NCI-H1694 (cell line): ENCODE results near the gene NMS.
A peak's percentile ranks its signal among the peaks of the same experiment; 100 is the strongest.
"Not testable (repeated sequence)": the region's sequence is repeated elsewhere in the genome, so short reads cannot be mapped to it uniquely, and the experiment has no call there.

Source experiments
- DNase-seq: peaks from one replicate; lab custom pipeline; 2025; lab: John Stamatoyannopoulos, UW

The NMS gene, protein sequence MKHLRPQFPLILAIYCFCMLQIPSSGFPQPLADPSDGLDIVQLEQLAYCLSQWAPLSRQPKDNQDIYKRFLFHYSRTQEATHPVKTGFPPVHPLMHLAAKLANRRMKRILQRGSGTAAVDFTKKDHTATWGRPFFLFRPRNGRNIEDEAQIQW

DNA sequence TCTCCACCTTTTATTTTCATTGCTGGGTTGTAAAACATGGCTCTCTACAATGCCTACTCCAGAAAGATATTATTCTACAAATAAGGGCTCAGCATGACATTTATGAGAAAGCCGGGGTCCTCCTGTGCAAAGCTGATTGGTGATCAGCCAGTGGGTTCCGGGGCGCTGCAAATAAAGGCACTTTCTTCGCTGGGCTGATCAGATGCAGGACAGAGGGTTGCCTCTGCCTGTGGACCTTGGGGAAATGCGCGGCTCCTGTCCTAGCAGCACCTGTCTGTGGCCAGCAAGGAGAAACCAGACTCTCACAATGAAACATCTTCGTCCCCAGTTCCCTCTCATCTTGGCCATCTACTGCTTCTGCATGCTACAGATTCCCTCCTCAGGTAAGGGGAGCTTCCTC lies at the start of gene NMS:
Gene NMS (plus strand): TSS at position 301 of the 400 bp plus-strand sequence. CDS start 7 bp downstream, at position 308.
- no peak for DNase-seq

DNA sequence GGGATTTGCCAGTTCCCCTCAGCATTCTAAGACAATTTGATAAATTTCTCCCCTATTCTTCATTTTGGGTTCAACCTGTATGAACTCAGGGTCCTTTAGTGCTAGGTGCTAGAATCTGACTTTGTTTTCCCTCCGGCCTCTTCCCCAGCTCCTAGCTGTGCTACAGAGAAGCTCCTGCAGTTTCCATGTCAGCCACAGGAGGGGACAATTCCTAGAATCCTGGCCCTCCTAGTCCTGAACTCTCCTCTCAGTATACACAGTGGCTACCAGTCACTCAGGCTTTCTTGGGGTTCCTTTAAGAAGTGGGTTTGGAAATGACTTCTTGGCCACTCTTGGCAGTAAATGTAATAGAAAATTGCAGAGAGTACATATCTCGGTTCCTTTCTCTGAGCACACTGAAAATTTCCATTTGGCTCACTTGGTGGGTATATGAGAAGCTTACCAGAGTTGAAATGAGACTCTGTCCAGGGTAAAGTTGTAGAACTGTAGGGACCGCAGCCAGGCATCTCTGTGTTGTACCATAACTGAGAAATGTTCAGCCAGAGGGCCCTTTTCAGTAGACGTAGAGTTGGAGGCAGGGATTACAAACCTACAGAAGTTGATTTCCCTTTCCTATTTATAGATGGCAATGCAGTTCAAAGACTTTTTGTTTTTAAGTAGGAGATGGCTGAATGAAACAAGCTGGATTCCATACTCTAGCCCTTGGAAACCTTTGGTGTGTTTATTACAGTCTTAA lies 47.8 kb upstream of the NMS start:
- peak; percentile 11 for DNase-seq

DNA sequence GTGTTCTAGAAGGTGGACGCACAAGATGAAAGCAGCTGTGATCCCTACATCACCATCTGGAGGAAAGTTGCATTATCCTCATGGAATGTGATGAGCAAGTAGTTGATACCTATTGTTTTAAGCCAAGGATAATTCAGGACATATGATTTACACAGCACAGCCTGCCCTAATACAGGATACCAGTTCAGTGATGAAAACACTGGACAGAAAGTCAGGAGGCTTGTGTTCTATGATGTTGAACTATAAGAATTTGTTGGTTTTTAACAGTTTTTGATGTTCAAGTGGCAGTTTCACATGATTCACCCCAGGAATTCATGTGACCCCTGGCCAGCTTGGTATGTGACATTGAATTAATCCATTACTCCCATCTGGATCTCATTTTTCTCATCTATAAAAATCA lies 46.7 kb upstream of the NMS start:
- no peak for DNase-seq

DNA sequence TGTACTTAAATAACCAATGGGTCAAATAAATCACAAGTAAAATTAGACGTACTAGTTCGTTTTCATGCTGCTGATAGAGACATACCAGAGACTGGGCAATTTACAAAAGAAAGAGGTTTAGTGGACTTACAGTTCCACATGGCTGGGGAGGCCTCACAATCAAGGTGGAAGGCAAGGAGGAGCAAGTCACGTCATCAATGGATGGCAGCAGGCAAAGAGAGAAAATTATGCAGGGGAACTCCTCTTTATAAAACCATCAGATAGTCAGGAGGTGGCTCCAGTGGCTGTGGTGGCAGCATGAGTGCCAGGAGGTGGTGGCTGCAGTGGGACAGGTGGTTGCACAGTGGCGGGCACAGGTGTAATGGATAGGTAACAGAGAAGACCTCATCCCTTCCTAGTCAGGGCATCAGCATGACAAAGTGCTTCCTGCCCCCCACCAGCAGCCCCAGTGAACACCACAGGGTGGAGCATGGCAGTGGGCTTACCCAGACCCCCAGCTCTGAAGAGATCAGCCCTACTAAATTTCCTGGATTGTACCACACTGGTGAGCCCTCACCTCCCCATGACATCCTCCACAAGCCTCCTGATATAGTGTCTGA lies 45.9 kb upstream of the NMS start:
- no peak for DNase-seq

DNA sequence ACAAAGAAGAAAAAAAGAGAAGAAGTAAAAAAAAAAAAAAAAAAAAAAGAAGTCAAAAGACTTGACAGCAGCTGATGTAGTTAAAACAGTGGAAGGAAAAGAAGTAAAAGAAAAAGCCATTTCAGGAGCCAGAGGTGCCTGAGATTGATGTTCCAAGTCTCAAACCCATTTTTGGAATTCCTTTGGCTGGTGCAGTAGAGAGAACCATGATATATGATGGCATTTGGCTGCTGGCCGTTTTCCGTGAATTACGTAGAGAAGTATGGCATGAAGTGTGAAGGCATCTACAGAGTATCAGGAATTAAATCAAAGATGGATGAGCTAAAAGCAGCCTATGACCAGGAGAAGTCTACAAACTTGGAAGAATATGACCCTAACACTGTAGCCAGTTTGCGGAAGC lies 45.2 kb upstream of the NMS start:
- DNase-seq, result no peak

DNA sequence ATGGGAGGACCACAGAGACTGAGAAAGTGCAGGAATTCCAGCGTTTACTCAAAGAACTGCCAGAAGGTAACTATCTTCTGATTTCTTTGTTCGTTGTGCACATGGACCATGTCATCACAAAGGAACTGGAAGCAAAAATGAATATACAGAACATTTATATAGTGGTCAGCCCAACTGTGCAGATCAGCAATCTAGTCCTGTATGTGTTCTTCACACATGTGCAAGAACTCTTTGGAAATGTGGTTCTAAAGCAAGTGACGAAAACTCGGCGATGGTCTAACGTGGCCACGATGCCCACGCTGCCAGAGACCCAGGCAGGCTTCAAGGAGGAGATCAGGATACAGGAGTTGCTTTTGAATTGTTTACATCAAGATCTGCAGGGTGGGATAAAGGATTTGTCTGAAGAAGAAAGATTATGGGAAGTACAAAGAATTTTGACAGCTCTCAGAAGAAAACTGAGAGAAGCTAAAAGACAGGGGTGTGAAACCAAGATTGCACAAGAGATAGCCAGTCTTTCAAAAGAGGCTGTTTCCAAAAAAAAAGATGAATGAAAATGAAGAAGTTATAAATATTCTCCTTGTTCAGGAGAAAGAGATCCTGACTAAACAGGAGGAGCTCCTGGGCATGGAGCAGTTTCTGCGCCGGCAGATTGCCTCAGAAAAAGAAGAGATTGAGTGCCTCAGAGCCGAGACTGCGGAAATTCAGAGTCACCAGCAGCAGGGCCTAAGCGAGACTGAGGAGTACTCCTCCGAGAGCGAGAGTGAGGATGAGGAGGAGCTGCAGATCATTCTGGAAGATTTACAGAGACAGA lies 44.5 kb upstream of the NMS start:
- DNase-seq, result no peak

DNA sequence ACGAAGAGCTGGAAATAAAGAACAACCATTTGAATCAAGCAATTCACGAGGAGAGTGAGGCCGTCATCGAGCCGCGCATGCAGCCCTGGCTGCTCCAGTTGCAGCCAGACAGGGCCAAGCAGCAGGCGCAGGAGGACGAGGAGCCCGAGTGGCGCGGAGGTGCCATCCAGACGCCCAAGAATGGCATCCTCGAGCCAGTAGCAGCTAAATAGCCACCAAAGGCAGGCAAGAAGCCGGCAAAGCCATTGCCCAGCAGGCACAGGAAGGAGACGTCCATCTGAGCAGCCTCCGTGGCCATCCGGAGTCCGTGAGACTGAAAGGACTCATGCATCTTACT lies 43.9 kb upstream of the NMS start:
- DNase-seq, result no peak

DNA sequence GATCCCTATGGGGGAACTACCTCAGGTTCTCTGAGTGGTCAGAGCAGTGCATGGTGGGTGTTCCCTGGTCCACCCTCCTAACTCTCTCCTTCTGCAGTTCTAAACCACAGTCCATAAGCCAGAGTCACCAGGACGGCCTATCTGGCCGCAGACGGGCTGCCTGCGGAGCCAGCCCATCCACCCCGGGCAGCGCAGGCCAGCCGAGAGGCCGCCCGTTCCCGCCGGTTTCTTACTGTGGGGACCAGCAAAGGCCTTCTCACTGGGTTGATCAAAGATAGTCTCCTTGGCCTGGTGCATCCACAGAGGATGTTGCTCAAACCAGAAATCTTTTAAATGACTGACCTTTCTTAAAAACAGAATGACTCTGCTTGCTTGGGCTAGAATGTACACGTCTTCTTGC lies 43.2 kb upstream of the NMS start:
- DNase-seq, result no peak

DNA sequence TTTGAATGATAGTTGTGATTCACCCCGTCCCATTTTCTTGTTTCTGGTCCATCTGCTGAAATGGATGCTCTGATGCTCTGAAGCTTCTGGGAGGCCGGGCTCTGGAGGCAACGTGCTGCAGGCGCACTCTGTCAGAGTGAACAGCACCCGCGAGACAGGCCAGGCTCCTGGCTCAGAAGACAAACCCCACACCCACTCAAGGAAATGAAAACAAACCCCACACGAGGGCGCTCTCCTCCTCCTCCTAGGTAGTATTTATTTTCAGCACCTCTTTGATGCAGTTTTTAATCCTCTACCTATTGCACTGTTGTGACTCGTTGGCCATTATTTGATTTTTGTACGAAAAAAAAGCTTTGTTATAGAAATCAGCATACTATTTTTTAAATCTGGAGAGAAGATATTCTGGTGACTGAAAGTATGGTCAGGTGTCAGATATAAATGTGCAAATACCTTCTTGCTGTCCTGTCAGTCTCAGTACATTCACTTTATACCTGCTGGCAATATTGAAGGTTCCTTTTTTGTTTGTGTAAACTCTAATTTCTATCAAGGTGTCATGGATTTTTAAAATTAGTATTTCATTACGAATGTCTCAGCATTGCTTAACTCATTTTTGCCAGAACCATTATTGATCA lies 42.5 kb upstream of the NMS start:
- DNase-seq, result peak; percentile 63

DNA sequence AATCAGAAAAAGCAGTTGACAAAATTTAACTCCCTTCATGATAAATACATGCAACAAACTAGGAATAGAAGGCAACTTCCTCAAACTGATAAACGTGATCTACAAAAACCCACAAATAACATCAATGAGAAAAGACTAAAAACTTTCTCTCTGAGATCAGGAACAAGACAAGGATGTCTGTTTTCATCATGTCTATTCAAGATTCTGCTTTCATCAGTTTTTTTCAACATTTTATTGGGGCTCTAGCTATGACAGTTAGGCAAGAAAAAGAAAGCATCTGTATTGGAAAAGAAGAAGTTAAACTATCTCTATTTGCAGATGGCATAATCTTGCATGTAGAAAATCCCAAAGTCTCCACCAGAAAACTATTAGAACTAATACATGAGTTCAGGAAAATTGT lies 40.6 kb upstream of the NMS start:
- DNase-seq, result no peak

DNA sequence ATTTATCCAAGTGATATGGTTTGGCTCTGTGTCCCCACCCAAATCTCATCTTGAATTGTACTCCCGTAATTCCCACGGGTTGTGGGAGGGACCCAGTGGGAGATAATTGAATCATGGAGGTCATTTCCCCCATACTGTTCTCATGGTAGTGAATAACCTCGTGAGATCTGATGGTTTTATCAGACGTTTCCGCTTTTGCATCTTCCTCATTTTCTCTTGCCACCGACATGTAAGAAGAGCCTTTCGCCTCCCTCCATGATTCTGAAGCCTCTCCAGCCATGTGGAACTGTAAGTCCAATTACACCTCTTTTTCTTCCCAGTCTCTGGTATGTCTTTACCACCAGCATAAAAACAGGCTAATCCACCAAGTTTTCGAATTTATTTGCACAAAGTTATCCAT lies 32.5 kb upstream of the NMS start:
- no peak for DNase-seq

DNA sequence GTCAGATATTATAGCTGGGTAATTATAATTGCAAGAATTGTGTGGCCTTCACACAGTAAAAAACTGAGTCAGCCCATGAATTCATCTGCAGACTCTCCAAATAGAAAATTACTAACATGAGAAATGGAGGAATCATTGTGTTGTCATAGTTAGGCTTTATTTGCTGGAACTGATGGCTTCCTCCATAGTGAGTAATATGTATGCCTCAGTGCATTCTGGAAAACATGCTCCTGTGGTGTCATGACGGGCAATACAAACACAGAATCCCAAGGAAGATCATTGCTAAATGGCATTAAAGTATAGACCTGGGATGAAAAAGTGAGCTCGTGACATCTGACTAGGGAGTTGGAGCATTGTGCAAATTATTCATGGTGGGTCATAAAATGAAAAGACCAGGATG lies 23.6 kb upstream of the NMS start:
- no peak for DNase-seq

DNA sequence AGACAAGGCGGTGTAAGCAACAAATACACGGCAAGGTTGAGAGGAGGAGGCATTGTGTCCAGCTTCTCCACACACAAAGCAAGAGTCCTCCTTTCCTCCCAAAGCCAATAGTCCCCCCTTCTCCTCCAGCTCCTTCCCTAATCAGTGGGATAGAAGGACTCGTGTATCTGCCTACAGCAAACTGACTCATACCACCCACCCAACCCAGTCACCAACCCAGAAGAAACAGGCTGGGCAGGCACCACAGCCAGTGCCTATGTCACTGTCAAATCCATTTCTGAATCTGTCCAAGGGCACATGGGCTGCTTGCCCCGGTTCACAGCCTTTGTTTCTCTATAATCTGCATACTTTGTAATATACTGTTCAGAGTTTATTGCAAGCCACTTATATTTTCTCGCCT lies 19.2 kb upstream of the NMS start:
- DNase-seq, result no peak

DNA sequence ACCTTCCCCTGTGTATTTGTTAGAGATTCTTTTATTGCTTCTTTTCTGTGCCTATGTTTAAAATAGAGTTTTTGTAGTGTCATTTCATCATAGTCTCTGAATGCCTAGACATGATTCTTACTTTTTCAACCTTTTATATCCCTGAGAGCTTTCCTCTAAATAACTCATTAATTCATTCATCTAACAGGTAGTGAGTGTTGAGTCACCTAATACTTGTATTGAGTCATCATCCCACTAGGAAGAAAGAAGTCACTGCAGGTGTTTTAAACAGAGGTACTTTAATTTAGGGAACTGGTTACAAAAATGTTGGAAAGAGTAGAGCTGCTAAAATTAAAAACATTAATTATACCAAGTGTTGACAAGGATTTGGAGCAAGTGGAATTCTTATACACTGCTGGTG lies 18.5 kb upstream of the NMS start:
- no peak for DNase-seq

DNA sequence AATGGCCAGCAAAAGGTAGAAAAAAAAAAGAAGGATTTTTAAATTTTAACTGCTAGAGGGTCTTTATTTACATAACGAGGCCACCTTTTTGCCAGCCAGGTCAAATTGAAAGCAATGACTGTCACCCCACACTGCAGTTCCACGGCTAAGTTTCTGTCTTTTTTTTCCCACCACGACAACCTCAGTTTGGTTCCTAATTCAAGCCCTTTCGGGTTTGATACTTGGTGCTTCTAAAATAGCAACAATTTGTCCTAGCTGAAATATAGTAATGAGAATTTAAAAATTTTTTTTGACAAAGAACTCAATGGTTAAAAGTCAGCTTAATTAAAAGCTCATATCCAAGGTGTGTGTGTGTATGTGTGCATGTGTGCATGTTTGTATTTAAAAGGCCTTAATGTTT lies 16.4 kb upstream of the NMS start:
- no peak for DNase-seq

DNA sequence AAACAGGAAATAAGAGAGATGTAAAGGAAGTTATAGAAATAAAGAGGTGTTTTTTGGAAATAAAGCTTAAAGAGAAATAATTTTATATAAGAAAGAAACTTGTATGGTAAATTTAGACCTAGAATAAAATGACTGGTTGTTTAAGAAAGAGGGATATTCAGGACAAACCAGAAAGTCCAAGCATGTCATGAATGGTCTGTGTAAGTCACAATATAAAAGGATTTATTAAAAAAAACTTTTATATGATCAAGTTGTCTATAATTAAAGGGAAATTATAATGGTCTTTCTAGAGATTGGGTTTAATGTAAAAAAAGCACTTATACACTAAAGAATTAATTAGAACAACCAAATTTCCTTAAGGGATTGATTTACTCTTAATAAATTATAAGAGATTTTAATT lies 13.9 kb upstream of the NMS start:
- DNase-seq, result not testable (repeated sequence)

DNA sequence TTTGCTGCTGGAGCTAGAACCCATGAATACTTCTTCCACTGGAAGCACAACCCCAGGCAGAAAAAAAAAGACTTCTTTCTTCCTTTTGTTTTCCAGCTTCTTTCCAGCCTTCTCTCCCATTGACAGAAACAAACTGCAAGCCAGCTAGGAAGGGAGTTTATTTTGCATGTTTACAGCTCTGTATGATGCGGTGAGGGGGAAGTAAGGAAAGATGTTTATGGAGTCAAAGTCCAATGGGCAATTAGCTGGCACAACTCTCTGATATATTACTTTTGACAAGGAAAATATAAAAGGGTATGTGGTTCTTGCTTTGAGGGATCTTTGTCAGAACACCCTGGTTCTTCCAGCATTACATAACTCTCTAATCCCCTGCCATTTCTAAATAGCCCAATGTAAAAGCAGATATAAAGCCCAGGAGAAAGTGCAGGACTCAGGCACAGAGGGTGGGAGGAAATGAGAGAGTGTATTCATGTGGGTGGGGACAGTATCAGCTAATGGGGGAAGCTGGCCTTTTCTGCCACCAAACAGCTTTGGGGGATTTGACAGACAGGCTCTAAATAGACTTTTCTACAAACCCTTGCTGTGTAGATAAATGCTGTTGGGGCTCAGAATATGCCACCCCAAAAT lies 9.3 kb upstream of the NMS start:
- DNase-seq, result no peak

DNA sequence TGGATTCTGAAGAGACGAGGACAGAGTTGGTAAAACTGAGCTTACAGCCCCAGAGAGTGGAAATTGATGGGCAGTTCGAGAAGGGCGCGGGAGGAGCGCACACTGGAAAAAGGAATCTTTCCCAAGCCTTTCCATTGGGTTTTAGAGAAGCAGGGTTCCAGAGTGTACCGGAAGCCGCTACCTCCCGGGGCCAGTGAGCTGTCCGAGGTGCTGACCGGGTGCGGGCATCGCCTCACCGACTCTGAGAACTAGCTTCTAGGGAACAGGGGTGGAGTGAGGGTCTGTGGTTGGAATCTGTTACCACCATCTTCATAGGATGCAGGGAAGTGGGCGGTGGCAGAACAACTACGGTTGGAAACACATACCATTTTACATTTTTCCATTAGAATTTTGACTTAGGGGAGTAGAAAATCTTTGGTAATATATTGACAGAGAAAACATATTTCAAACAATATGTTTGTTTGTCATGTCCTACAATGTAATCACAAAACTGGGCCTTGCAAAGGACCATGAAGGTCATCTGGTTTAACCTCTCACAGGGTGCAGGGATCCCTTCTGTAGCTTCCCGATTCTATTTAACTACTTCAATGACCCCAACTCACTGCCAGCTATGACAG lies 724 bp downstream of the NMS start:
- no peak for DNase-seq

DNA sequence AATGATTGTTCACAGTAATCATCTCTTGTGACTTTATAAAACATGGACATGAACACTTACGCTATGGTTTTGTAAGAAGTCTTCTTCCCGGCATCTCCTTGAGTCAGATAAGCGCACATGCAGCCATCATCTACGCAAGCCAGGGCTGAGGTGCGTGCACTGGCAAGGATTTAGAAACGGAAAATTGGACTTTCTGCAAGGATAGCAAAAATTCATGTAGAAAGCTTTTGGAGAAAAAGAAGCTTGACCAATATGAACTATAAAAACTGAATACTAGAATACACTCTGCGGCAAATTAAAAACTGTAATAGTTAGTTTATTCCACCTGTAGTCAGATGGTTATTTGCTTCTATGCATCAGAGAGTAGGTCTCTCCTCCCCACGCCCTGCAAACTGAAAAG lies 6.3 kb downstream of the NMS start:
- DNase-seq, result no peak

DNA sequence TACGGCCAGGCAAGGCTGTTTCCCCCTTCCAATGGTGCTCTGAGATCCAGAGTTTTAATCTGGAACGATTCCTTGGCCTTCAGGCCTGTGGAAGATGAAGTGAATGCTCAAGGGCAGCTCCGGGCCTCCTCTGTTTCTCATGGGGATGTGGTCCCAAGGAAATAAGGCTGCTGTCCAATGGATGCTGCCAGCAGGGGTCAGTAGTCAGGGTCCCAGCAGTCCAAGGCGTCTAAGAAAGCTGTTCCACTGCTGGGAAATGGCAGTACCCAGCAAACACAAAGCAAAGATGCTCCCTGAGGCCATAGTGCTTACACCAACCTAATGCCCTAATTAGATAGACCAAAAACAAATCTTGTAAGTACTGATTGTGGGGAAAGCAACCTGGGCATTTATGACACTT lies 12.5 kb downstream of the NMS start:
- no peak for DNase-seq

DNA sequence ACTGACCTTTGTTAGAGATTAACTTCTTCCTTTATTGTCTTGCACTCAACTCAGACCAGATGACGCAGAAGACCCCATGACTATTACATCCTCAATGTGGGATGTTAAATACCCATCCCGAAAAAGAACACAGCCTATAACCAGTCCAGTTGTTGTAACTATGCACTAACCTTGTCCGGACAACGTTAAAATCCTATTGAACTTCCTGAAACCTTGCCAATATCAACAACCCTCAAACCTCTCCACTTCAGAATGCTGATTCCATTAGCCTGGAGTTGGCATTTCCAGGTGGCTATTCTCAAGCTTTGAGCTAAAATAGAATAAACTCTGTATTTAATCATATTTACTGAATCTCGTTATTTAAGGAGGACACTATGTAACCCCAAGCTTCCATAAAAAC lies 13.6 kb downstream of the NMS start:
- DNase-seq, result no peak

DNA sequence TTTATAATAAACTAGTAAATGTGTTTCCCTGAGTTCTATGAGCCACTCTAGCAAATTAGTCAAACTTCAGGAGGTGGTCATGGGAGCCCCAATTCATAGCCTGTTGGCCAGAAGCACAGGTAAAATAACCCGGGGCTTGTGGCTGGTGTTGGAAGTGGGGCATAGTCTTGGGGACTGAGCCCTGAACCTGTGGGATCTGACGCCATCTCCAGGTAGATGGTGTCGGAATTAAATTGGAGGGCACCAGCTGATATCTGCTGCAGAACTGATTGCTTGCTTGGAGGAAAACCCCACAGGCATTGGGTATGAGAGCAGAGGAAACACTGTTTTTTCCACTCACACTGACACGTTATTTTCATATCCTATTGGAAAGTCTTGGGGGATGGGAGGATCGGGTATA lies 14.1 kb downstream of the NMS start:
- no peak for DNase-seq
